ENCODE data around the gene ELOB.

Gene ELOB

GRCh38 chr16:2798723-2799204, 21.7 kb upstream of the ELOB start:
- no peak overlapping the region for H3K27ac ChIP-seq (ENCODE audit: extremely low read depth, low read depth, low read length)
- H3K4me1 ChIP-seq (ENCODE audit: control insufficient read depth, insufficient read depth, low read length) = peaks cover 11% of the 10 kb centered on the region
- TF ChIP-seq ZNF510 (tag by site-specific recombination; IDR thresholded peaks at IDR 0.05; ENCODE audit: insufficient replicate concordance) (no peak), ZNF610 (tag by site-specific recombination; IDR thresholded peaks at IDR 0.05; ENCODE audit: borderline replicate concordance) (no peak), ZNF302 (tag by site-specific recombination; IDR thresholded peaks at IDR 0.05; ENCODE audit: low read depth) (no peak), PATZ1 (tag by site-specific recombination; IDR thresholded peaks at IDR 0.05) (no peak), KLF16 (tag by site-specific recombination; IDR thresholded peaks at IDR 0.05) (no peak), ZNF24 (tag by site-specific recombination; IDR thresholded peaks at IDR 0.05) (no peak), REPIN1 (tag by site-specific recombination; IDR thresholded peaks at IDR 0.05; ENCODE audit: low read depth) (no peak), REST (tag by site-specific recombination; IDR thresholded peaks at IDR 0.05) (no peak), ZNF341 (tag by site-specific recombination; IDR thresholded peaks at IDR 0.05; ENCODE audit: low read depth) (no peak)
- ChIA-PET CTCF (interaction anchor here (0.9 kb wide), 1 partner anchor 123 kb away, joined by 4 read pairs; no protein-coding TSS in a partner anchor), POLR2A (interaction anchor here (0.6 kb wide), 1 partner anchor 9 kb away, joined by 4 read pairs; no protein-coding TSS in a partner anchor)
- no peaks in the 10 kb centered on the region for H3K36me3 ChIP-seq (ENCODE audit: control insufficient read depth in 2 of 2, insufficient read depth in 1 of 2, low read length in 2 of 2)
- no peaks in the 10 kb centered on the region for H3K9me3 ChIP-seq (ENCODE audit: control insufficient read depth, insufficient read depth, low read depth, low read length)
- H3K4me3 ChIP-seq (ENCODE audit: low read depth, low read length) = no peak overlapping the region

- Histone ChIP-seq H3K36me3 (ENCODE audit: control insufficient read depth in 2 of 2, insufficient read depth in 1 of 2, low read length in 2 of 2) (no peaks in the 10 kb centered on the region), H3K27ac (ENCODE audit: extremely low read depth, low read depth, low read length) (no peak overlapping the region; the same call in 1 of the 2 replicates), H3K4me3 (ENCODE audit: low read depth, low read length) (no peak overlapping the region), H3K9me3 (ENCODE audit: control insufficient read depth, insufficient read depth, low read depth, low read length) (no peaks in the 10 kb centered on the region), H3K4me1 (ENCODE audit: control insufficient read depth, insufficient read depth, low read length) (peaks cover 11% of the 10 kb centered on the region)
- POLR2A ChIA-PET = no interaction called here
- CTCF ChIA-PET = no interaction called here
- TF ChIP-seq ZNF777 (tag by site-specific recombination; IDR thresholded peaks at IDR 0.05; ENCODE audit: borderline replicate concordance) = no peak
- TF ChIP-seq ZNF670 (tag by site-specific recombination; IDR thresholded peaks at IDR 0.05; ENCODE audit: low read depth) = no peak
- TF ChIP-seq ATF2 (tag by site-specific recombination; IDR thresholded peaks at IDR 0.05; ENCODE audit: low read depth) = no peak
- no peak for TF ChIP-seq ZNF837 (tag by site-specific recombination; IDR thresholded peaks at IDR 0.05)
- no peak for TF ChIP-seq REST (tag by site-specific recombination; IDR thresholded peaks at IDR 0.05)
- TF ChIP-seq ZNF660 (tag by site-specific recombination; IDR thresholded peaks at IDR 0.05) = peak; percentile 44
- TF ChIP-seq ZNF830 (tag by site-specific recombination; IDR thresholded peaks at IDR 0.05; ENCODE audit: low read depth) = no peak
- no peak for TF ChIP-seq ZSCAN23 (tag by site-specific recombination; IDR thresholded peaks at IDR 0.05)
- peak; percentile 53; the same call in 1 of the 2 replicates for TF ChIP-seq ZBTB21 (tag by site-specific recombination; IDR thresholded peaks at IDR 0.05)
- peak; percentile 97 for TF ChIP-seq KLF17 (tag by site-specific recombination; IDR thresholded peaks at IDR 0.05)
- no peak for TF ChIP-seq ZNF548 (tag by site-specific recombination; IDR thresholded peaks at IDR 0.05)
- peak; percentile 59; the same call in 1 of the 2 replicates for TF ChIP-seq KLF8 (tag by site-specific recombination; IDR thresholded peaks at IDR 0.05)
- no peak for TF ChIP-seq ZNF112 (tag by site-specific recombination; IDR thresholded peaks at IDR 0.05)
- TF ChIP-seq ZNF324 (tag by site-specific recombination; IDR thresholded peaks at IDR 0.05) = 0 out of 2 replicates have a peak, but pooled peaks have one; percentile 16
Observed at GRCh38 chr16:2795395-2796143, 18.5 kb upstream of the ELOB start.
